GM18526 (cell line): ENCODE data around the gene CLDN19.

Source experiments
- POLR2A ChIP-seq: IDR thresholded peaks from 3 replicates; pipeline ENCODE4 v1.6.1; 2011; ENCODE audit not compliant: insufficient read length; ENCODE audit errors: extremely low read depth

Gene CLDN19

GRCh38 chr1:42746436-42747105, 6.5 kb upstream of the CLDN19 start:
- TF ChIP-seq POLR2A, result no peak

DNA sequence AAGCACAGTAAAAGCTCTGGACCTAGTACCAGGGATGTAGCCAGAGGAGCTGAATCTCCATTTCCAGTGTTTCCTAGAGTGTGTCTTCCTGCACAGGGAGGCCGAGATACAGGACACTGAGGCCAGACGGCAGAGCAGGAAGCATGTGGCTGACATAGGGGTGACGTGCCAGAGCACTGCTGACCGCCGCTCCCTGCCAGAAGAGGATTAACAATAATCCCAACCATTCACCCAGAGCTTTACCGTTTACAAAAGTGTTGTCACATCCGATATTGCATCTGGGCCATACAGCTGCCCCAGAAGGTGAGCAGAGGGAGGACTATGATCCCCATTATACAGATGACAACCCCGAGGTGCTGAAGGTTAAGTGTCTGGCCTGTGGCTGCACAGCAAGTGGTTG, 5.8 kb upstream of the CLDN19 start:
- TF ChIP-seq POLR2A, result no peak

DNA sequence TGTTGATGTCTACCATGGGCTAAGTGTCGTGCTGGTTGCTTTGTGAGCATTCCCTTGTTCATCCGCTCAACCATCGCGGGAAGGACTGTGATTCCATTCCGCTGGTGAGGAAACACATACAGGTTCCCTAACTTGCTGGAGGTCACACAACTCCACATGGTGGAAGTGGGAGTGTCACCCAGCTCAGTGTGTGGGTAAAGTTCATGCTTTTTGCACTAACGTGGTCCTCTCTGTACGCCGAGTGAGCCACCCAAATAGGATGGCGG, 4.0 kb upstream of the CLDN19 start:
- TF ChIP-seq POLR2A, result no peak

DNA sequence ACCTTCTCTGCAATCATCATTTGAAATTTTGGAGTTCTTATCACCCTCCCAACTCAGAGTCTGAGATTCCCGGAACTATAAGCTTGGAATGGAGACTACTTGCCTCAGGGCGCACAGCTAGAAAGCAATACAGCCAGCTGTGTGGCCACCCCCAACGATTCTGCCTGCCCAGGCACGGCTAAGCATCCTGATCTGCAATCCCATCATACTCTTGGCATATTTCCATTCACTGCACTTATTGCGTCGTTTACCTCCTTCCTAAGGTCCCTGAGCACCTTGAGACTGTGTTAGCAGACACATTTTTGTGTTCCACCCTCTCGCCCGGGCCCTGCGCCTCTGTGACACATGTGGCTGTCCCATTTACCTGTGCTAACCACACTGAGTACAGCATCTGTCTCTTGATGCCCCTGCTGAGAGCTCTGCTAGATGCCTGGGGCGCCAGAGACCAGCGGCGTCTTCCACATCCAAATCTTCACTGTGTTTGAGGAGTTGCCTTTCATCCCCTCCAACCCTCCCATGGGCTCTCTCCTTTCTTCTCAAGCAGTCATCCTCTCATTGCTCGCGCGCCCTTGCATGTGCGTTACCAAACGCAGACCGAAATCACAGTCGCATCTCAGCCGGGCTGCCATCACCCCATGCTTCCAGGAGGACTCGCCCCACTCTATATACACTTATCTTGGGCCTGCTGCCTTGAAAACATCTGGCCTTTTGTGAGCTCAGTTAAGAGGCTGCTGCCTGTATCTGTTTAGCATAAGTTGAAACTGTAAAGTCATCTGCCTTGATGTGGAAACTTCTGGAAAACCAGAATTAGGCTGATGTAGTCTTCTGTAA, 3.5 kb upstream of the CLDN19 start:
- no peak for TF ChIP-seq POLR2A

DNA sequence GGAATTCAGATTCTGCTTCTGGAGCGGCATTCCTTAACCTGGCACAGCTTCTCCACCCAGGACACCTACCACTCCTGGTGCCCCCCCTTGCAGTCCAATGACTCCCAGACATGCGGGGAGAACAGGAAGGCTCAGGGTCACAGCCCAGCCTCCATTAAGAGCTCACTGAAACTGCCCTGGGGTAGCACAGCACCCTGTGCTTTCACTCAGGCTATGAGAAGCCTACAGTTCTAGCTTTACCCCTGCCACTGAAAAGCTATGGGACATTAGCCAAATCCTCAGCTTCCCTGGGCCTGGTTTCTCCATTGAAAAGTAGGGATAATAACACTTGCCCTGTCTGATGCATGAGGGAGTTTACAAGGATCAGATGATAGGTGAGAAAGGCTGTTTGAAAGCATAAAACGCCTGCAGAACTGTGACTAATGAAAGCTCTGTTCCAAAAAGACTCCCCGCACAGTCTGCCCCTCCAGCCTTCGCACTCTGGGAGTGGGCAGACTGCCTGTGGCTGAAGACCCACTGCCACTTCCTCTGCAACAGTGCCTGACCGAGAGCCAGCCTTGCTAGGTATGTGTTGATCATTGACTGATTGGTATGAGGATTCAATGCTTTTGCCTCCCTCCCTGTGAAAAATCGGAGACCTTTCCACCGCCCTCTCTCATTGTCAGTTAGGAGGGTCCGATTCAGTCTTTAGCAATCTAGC, 2.7 kb upstream of the CLDN19 start:
- TF ChIP-seq POLR2A, result no peak

- no peak for TF ChIP-seq POLR2A
These were observed 2.1 kb upstream of the CLDN19 start for GRCh38 chr1:42742141-42742540.

DNA sequence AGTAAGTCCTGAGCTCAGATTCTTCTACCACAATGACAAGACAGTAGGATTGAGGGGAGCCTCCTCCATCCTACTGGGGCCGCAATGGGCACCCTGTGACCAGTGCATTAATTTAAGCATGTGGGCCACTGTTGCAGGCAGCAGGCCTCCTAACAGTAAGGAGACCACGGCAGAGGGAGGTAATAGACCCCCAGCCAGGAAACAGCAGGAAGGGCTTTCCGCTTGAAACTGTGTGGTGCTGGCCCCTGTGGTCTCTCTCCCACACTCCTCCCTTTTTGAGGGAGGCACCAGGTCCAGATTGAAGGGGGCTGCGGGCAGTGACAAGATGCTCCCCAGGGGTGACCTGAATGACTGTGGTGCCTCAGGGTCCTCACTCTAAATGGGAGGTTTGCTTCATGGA, 1.7 kb upstream of the CLDN19 start:
- no peak for TF ChIP-seq POLR2A

- no peak for TF ChIP-seq POLR2A
These were observed 980 bp upstream of the CLDN19 start for GRCh38 chr1:42740851-42741580.

DNA sequence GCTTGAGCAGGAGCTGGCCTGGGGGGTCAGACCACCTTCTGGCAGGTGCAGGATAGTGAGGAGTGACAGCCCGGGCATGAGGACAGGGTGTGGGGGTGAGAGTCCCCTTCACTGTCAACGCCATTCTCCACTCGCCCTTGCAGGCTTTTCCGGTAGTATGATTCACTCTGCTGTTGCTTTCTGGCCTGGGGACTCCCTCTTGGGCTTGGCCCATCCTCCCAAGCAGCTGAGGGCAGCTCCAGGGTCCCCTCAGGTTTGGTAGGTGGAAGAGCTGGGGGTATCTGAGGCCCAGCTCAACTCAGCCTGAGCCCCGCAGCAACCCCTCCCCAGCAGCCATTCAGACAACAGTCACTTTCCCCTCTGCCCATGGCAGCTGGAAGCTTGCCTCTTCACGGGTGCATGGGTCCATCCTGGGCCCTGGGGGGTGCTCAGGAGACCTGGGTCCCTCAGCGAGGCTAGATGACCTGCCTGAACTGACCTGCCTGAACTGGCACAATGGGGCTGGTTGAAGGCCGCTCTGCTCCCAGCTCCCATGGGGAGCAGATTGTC, 1.3 kb downstream of the CLDN19 start:
- TF ChIP-seq POLR2A, result no peak

- no peak for TF ChIP-seq POLR2A
These were observed 1.9 kb downstream of the CLDN19 start for GRCh38 chr1:42737986-42738677.

DNA sequence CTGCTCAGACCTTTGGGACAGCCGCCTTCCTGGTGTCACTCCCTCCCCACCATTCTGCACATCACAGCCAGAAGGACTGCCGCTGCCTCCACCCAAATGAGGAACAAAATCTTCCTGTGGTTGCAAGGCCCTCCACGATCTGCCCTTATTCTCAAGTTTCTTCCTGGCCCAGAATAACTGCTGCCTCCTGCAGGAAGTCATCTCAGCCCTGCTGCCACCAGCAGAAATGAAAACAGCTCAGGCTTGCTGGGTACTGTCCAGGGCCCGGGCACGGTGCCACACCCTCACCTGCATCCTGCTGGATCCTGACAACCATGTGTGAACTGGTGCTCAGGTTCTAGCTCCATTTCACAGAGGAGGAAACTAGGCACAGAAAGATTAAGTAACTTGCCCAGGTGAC, 2.8 kb downstream of the CLDN19 start:
- no peak for TF ChIP-seq POLR2A

DNA sequence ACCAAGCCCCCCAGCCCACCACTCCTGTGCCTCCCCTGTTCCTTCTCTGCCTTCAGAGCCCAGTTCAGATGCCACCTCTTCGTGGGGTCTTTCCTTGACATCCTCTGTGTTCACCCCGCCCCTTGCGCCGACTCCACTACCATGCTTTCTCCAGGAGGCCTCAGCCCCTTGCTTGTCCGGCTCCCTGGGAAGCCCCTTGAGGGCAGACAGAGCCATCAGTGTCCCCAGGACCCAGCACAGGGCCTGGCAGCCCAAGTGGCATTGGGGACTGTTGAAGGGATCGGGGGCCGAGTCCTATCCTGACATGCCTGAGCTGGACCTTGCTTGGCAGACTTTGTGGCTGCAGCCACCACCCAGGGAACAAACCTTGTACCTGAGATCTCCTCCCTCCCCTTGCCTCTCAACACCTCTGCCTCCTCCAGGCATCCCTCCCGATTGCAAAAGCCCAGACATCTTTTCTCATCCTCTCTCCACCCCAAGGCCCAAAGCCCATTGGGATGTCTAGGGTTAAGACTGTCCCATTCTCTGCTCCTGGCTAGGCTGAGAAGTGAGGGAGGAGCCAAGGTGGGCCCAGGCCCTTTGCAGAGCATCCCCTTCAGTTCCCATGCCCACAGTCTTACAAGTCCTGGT, 3.4 kb downstream of the CLDN19 start:
- no peak for TF ChIP-seq POLR2A

DNA sequence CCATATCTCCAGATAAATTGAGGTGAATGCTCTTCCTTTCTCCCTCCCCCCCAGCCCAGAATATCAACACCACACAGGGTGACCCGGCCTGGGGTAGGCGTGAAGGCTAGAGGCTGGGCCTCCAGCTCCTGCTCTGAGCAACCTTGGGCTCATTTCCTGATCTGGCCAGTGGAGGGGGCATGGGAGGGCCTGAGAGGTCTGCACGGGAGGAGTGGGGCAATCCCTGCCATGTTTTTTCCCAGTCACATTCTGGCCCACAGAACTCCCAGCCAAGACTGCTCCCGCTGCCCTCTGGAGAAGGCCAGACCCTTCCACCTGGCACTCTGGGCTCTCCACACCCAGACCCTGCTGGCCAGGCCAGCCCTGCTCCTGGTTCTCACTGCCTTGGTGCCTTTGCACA, 3.9 kb downstream of the CLDN19 start:
- TF ChIP-seq POLR2A, result no peak

- TF ChIP-seq POLR2A, result no peak
These were observed 4.4 kb downstream of the CLDN19 start for GRCh38 chr1:42735477-42736105.

GRCh38 chr1:42735056-42735455, 5.0 kb downstream of the CLDN19 start:
- no peak for TF ChIP-seq POLR2A
